GM23338 (cell line): ENCODE results near the gene MEGF11. TPM values are rescaled to one million over a fixed set of nuclear protein-coding genes. Genes with fewer than 3 reads are reported as not detected.

Experiments
- ATAC-seq: fragments of 200-7000 bp; cut with Tn5 transposase; 3 replicates; pipeline ENCODE4 v1.9.1; 2020
- DNase-seq: peaks from one replicate; pipeline ENCODE4 v3.0.0-alpha.2; 2015; ENCODE audit warnings: low spot score
- H2AFZ ChIP-seq: fragments of 200-600 bp; sonication (generic); 2 replicates; pipeline ENCODE4 v1.8.0; 2016; ENCODE audit warnings: antibody characterized with exemption, mild to moderate bottlenecking, moderate library complexity
- H3F3A ChIP-seq: fragments of 200-600 bp; sonication (generic); replicated peaks from 2 replicates; pipeline ENCODE4 v1.8.0; 2017; ENCODE audit warnings: antibody characterized with exemption, mixed run types, low read depth
- H3K27ac ChIP-seq: fragments of 200-600 bp; sonication (generic); 2 replicates; pipeline ENCODE4 v1.6.1; 2016; ENCODE audit warnings: low read depth
- H3K27me3 ChIP-seq: fragments of 200-600 bp; sonication (generic); 2 replicates; pipeline ENCODE4 v1.8.0; 2016; ENCODE audit warnings: mild to moderate bottlenecking, mixed run types, moderate library complexity; ENCODE audit not compliant: insufficient read depth
- H3K36me3 ChIP-seq: fragments of 200-600 bp; sonication (generic); 2 replicates; pipeline ENCODE4 v1.8.0; 2016; ENCODE audit warnings: mild to moderate bottlenecking; ENCODE audit not compliant: insufficient read depth
- H3K4me1 ChIP-seq: fragments of 200-600 bp; sonication (generic); 2 replicates; pipeline ENCODE4 v1.8.0; 2016; ENCODE audit warnings: mild to moderate bottlenecking, moderate library complexity; ENCODE audit not compliant: insufficient read depth
- H3K4me2 ChIP-seq: fragments of 200-600 bp; sonication (generic); 2 replicates; pipeline ENCODE4 v1.7.1; 2017; ENCODE audit warnings: mixed run types
- H3K4me3 ChIP-seq: fragments of 200-600 bp; sonication (generic); 2 replicates; pipeline ENCODE4 v1.6.1; 2016; ENCODE audit warnings: mixed run types
- H3K79me2 ChIP-seq: fragments of 200-600 bp; sonication (generic); replicated peaks from 2 replicates; pipeline ENCODE4 v1.8.0; 2017; ENCODE audit warnings: mild to moderate bottlenecking; ENCODE audit not compliant: insufficient read depth
- H3K9me2 ChIP-seq: fragments of 200-600 bp; sonication (generic); 2 replicates; pipeline ENCODE4 v1.8.0; 2017; ENCODE audit not compliant: insufficient read depth
- H4K20me1 ChIP-seq: fragments of 200-600 bp; sonication (generic); replicated peaks from 2 replicates; pipeline ENCODE4 v1.8.0; 2017; ENCODE audit warnings: mild to moderate bottlenecking; ENCODE audit not compliant: insufficient read depth
- H3K27ac Mint-ChIP-seq: 2 replicates; pipeline ENCODE4 v1.8.0; 2020; ENCODE audit warnings: inconsistent platforms, mild to moderate bottlenecking, moderate library complexity, mixed read lengths
- H3K27me3 Mint-ChIP-seq: 3 replicates; pipeline ENCODE4 v1.8.0; 2022; ENCODE audit warnings: low read depth, mild to moderate bottlenecking, moderate library complexity, mixed read lengths, inconsistent platforms; ENCODE audit not compliant: insufficient read depth, poor library complexity
- H3K36me3 Mint-ChIP-seq: 3 replicates; pipeline ENCODE4 v1.8.0; 2021; ENCODE audit warnings: low read depth, mild to moderate bottlenecking, inconsistent platforms, moderate library complexity, mixed read lengths
- H3K4me1 Mint-ChIP-seq: 3 replicates; pipeline ENCODE4 v1.8.0; 2020; ENCODE audit warnings: mild to moderate bottlenecking, inconsistent platforms, mixed read lengths
- H3K4me3 Mint-ChIP-seq: 3 replicates; pipeline ENCODE4 v1.8.0; 2021; ENCODE audit warnings: moderate library complexity, mild to moderate bottlenecking, inconsistent platforms, mixed read lengths
- H3K9me3 Mint-ChIP-seq: 3 replicates; pipeline ENCODE4 v1.8.0; 2020; ENCODE audit warnings: moderate library complexity, mild to moderate bottlenecking, inconsistent platforms, mixed read lengths
- CREB1 ChIP-seq: fragments of 250-450 bp; sonication (Bioruptor Pico); IDR thresholded peaks from 2 replicates; pipeline ENCODE4 v1.5.0; 2020; ENCODE audit warnings: low read depth, mild to moderate bottlenecking, moderate library complexity
- CTCF ChIP-seq, 2 experiments: fragments of 200-600 bp in 1 of 2; sonication (generic) in 1 of 2; conservative IDR thresholded peaks; 2 replicates each; pipeline versions ENCODE4 v1.5.1 to v1.6.1; 2016 to 2017; ENCODE audit warnings: antibody characterized with exemption in 2 of 2, low read depth in 2 of 2, mild to moderate bottlenecking in 2 of 2, moderate library complexity in 1 of 2
- ETS1 ChIP-seq: IDR thresholded peaks from 2 replicates; pipeline ENCODE4 v1.6.1; 2016; ENCODE audit warnings: antibody characterized with exemption
- EZH2 ChIP-seq: fragments of 200-600 bp; sonication (generic); IDR thresholded peaks from one replicate; pipeline ENCODE4 v1.8.0; 2017; ENCODE audit warnings: antibody characterized with exemption, mild to moderate bottlenecking, low read depth; ENCODE audit not compliant: unreplicated experiment
- EZH2phosphoT487 ChIP-seq: fragments of 200-600 bp; sonication (generic); IDR thresholded peaks from one replicate; pipeline ENCODE4 v1.8.1; 2018; ENCODE audit warnings: antibody characterized with exemption; ENCODE audit not compliant: unreplicated experiment
- JUNB ChIP-seq: IDR thresholded peaks from one replicate; pipeline ENCODE4 v1.6.1; 2016; ENCODE audit warnings: antibody characterized with exemption; ENCODE audit not compliant: unreplicated experiment
- NANOG ChIP-seq: IDR thresholded peaks from 2 replicates; pipeline ENCODE4 v1.6.1; 2016; ENCODE audit warnings: antibody characterized with exemption, borderline replicate concordance
- POLR2AphosphoS5 ChIP-seq: IDR thresholded peaks from 2 replicates; pipeline ENCODE4 v1.6.1; 2016; ENCODE audit warnings: antibody characterized with exemption, low read depth
- STAT1 ChIP-seq: IDR thresholded peaks from one replicate; pipeline ENCODE4 v1.6.1; 2016; ENCODE audit warnings: antibody characterized with exemption; ENCODE audit not compliant: unreplicated experiment
- ZNF114 ChIP-seq: fragments of 250-450 bp; sonication (Bioruptor Pico); IDR thresholded peaks from 2 replicates; pipeline ENCODE4 v1.5.0; 2020; ENCODE audit warnings: mild to moderate bottlenecking, moderate library complexity
- ZNF331 ChIP-seq: fragments of 250-450 bp; sonication (Bioruptor Pico); IDR thresholded peaks from 2 replicates; pipeline ENCODE4 v1.5.0; 2020; ENCODE audit warnings: low read depth, mild to moderate bottlenecking, moderate library complexity
- polyA plus RNA-seq: library from polyadenylated mRNA; unstranded; fragments of >200 nt; fragmentation: Nextera tagmentation; extraction: Ambion mirVana; gene quantifications from 2 replicates; pipeline ENCODE4 v1.2.1, GENCODE V29; 2016
- total RNA-seq: library from RNA; depleted of rRNA; stranded (reverse); fragments of >200 nt; shearing (Covaris generic); gene quantifications from 2 replicates; pipeline ENCODE4 v1.2.3, GENCODE V29; 2014
- TF ChIP-seq, protein P1 (sequence below): fragments of 250-450 bp; sonication (Bioruptor Pico); IDR thresholded peaks from 2 replicates; pipeline ENCODE4 v1.5.0; 2020; ENCODE audit warnings: mild to moderate bottlenecking, moderate library complexity
- TF ChIP-seq, protein P2 (sequence below): IDR thresholded peaks from one replicate; pipeline ENCODE4 v1.6.1; 2018; ENCODE audit warnings: antibody characterized with exemption; ENCODE audit not compliant: unreplicated experiment

The MEGF11 gene
- total and polyA plus RNA-seq, 2 experiments from 2014 or later = 1.3 to 1.9 TPM

DNA sequence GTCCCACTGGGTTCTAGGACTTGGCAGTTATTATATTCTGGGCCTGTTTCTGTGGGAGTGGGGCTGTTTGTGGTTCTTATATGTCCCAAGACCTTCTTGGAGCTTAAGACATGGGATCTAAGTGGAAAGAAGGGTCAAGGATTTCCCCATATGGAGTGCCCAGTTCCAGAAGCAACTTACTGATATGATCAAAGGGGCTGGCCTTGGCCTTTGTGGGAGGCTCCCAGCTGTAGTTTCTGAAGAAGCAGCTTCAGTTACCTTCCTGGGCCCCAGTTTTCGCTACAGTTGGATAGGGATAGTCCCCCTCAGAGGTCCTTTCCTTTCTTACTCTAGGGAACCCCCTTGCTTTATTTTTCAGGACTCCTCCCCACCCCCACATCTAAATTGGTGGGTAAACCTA, 328.2 kb downstream of the MEGF11 start (continued):
- TF ChIP-seq, protein P1, sequence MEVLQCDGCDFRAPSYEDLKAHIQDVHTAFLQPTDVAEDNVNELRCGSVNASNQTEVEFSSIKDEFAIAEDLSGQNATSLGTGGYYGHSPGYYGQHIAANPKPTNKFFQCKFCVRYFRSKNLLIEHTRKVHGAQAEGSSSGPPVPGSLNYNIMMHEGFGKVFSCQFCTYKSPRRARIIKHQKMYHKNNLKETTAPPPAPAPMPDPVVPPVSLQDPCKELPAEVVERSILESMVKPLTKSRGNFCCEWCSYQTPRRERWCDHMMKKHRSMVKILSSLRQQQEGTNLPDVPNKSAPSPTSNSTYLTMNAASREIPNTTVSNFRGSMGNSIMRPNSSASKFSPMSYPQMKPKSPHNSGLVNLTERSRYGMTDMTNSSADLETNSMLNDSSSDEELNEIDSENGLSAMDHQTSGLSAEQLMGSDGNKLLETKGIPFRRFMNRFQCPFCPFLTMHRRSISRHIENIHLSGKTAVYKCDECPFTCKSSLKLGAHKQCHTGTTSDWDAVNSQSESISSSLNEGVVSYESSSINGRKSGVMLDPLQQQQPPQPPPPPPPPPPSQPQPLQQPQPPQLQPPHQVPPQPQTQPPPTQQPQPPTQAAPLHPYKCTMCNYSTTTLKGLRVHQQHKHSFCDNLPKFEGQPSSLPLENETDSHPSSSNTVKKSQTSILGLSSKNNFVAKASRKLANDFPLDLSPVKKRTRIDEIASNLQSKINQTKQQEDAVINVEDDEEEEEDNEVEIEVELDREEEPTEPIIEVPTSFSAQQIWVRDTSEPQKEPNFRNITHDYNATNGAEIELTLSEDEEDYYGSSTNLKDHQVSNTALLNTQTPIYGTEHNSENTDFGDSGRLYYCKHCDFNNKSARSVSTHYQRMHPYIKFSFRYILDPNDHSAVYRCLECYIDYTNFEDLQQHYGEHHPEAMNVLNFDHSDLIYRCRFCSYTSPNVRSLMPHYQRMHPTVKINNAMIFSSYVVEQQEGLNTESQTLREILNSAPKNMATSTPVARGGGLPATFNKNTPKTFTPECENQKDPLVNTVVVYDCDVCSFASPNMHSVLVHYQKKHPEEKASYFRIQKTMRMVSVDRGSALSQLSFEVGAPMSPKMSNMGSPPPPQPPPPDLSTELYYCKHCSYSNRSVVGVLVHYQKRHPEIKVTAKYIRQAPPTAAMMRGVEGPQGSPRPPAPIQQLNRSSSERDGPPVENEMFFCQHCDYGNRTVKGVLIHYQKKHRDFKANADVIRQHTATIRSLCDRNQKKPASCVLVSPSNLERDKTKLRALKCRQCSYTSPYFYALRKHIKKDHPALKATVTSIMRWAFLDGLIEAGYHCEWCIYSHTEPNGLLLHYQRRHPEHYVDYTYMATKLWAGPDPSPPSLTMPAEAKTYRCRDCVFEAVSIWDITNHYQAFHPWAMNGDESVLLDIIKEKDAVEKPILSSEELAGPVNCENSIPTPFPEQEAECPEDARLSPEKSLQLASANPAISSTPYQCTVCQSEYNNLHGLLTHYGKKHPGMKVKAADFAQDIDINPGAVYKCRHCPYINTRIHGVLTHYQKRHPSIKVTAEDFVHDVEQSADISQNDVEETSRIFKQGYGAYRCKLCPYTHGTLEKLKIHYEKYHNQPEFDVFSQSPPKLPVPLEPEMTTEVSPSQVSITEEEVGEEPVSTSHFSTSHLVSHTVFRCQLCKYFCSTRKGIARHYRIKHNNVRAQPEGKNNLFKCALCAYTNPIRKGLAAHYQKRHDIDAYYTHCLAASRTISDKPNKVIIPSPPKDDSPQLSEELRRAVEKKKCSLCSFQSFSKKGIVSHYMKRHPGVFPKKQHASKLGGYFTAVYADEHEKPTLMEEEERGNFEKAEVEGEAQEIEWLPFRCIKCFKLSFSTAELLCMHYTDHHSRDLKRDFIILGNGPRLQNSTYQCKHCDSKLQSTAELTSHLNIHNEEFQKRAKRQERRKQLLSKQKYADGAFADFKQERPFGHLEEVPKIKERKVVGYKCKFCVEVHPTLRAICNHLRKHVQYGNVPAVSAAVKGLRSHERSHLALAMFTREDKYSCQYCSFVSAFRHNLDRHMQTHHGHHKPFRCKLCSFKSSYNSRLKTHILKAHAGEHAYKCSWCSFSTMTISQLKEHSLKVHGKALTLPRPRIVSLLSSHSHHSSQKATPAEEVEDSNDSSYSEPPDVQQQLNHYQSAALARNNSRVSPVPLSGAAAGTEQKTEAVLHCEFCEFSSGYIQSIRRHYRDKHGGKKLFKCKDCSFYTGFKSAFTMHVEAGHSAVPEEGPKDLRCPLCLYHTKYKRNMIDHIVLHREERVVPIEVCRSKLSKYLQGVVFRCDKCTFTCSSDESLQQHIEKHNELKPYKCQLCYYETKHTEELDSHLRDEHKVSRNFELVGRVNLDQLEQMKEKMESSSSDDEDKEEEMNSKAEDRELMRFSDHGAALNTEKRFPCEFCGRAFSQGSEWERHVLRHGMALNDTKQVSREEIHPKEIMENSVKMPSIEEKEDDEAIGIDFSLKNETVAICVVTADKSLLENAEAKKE (CRISPR knock-in tag) = no peak
- no peak for TF ChIP-seq STAT1
- TF ChIP-seq JUNB = no peak
- no peak for TF ChIP-seq ZNF331 (CRISPR knock-in tag)
- no peak for TF ChIP-seq CREB1 (CRISPR knock-in tag)

- no peaks in the 10 kb centered on the region for H3K4me1 ChIP-seq
- H3K9me2 ChIP-seq = no peaks in the 10 kb centered on the region
- H2AFZ ChIP-seq = no peak overlapping the region
- no peaks in the 10 kb centered on the region for H4K20me1 ChIP-seq
- Mint-ChIP-seq H3K27me3 (peaks cover 4% of the 10 kb centered on the region), H3K4me3 (no peak overlapping the region), H3K4me1 (peaks cover 13% of the 10 kb centered on the region), H3K27ac (no peak overlapping the region), H3K36me3 (no peaks in the 10 kb centered on the region), H3K9me3 (no peaks in the 10 kb centered on the region)
- H3K27ac ChIP-seq = no peak overlapping the region
- ATAC-seq (no peak), DNase-seq (no peak)
- H3K79me2 ChIP-seq = no peaks in the 10 kb centered on the region
- H3K27me3 ChIP-seq = no peaks in the 10 kb centered on the region
- H3F3A ChIP-seq = no peaks in the 10 kb centered on the region
- no peaks in the 10 kb centered on the region for H3K36me3 ChIP-seq
- no peak overlapping the region for H3K4me2 ChIP-seq
- no peak overlapping the region for H3K4me3 ChIP-seq
- TF ChIP-seq EZH2phosphoT487 (no peak), ZNF331 (CRISPR knock-in tag) (no peak), EZH2 (no peak), ZNF114 (CRISPR knock-in tag) (no peak), STAT1 (no peak), POLR2AphosphoS5 (no peak), ETS1 (no peak), NANOG (no peak), CTCF (conservative IDR thresholded peaks at IDR 0.05; ENCODE audit: low read depth in 2 of 2) (no peak), CREB1 (CRISPR knock-in tag) (no peak), JUNB (no peak)
- TF ChIP-seq, protein P2, sequence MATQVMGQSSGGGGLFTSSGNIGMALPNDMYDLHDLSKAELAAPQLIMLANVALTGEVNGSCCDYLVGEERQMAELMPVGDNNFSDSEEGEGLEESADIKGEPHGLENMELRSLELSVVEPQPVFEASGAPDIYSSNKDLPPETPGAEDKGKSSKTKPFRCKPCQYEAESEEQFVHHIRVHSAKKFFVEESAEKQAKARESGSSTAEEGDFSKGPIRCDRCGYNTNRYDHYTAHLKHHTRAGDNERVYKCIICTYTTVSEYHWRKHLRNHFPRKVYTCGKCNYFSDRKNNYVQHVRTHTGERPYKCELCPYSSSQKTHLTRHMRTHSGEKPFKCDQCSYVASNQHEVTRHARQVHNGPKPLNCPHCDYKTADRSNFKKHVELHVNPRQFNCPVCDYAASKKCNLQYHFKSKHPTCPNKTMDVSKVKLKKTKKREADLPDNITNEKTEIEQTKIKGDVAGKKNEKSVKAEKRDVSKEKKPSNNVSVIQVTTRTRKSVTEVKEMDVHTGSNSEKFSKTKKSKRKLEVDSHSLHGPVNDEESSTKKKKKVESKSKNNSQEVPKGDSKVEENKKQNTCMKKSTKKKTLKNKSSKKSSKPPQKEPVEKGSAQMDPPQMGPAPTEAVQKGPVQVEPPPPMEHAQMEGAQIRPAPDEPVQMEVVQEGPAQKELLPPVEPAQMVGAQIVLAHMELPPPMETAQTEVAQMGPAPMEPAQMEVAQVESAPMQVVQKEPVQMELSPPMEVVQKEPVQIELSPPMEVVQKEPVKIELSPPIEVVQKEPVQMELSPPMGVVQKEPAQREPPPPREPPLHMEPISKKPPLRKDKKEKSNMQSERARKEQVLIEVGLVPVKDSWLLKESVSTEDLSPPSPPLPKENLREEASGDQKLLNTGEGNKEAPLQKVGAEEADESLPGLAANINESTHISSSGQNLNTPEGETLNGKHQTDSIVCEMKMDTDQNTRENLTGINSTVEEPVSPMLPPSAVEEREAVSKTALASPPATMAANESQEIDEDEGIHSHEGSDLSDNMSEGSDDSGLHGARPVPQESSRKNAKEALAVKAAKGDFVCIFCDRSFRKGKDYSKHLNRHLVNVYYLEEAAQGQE = no peak
Measured at GRCh38 chr15:65924004-65924403, 329.5 kb downstream of the MEGF11 start.
